KMS-11 (cell line): Measurements from ENCODE around the gene EML1.

Experiments used
- H2AFZ ChIP-seq: fragments of 200-600 bp; sonication (generic); 2 replicates; pipeline ENCODE4 v1.6.1; 2016; ENCODE audit warnings: antibody characterized with exemption, mixed run types, low read depth
- H3K27ac ChIP-seq: fragments of 200-600 bp; sonication (generic); 2 replicates; pipeline ENCODE4 v1.6.1; 2016; ENCODE audit warnings: mild to moderate bottlenecking, mixed run types
- H3K27me3 ChIP-seq: fragments of 200-600 bp; sonication (generic); 2 replicates; pipeline ENCODE4 v1.6.1; 2017; ENCODE audit warnings: mild to moderate bottlenecking, low read depth, mixed run types, moderate library complexity; ENCODE audit not compliant: insufficient read depth
- H3K36me3 ChIP-seq: fragments of 200-600 bp; sonication (generic); 2 replicates; pipeline ENCODE4 v1.6.1; 2017; ENCODE audit warnings: mild to moderate bottlenecking, mixed run types; ENCODE audit not compliant: insufficient read depth
- H3K4me1 ChIP-seq: fragments of 200-600 bp; sonication (generic); 2 replicates; pipeline ENCODE4 v1.6.1; 2016; ENCODE audit warnings: mild to moderate bottlenecking, low read depth, mixed run types; ENCODE audit not compliant: poor library complexity, severe bottlenecking
- H3K4me2 ChIP-seq: fragments of 200-600 bp; sonication (generic); 2 replicates; pipeline ENCODE4 v1.7.0; 2016; ENCODE audit warnings: mild to moderate bottlenecking, mixed run types
- H3K4me3 ChIP-seq: fragments of 200-600 bp; sonication (generic); IDR thresholded peaks from 2 replicates; pipeline ENCODE4 v1.6.1; 2017; ENCODE audit warnings: low read depth, low read length, mixed read lengths; ENCODE audit not compliant: insufficient read depth
- H3K79me2 ChIP-seq: fragments of 200-600 bp; sonication (generic); 2 replicates; pipeline ENCODE4 v1.6.1; 2016; ENCODE audit warnings: low read depth, mixed run types; ENCODE audit not compliant: insufficient read depth
- H3K9ac ChIP-seq: fragments of 200-600 bp; sonication (generic); 2 replicates; pipeline ENCODE4 v1.6.1; 2016; ENCODE audit warnings: mild to moderate bottlenecking, mixed run types
- H4K20me1 ChIP-seq: fragments of 200-600 bp; sonication (generic); 2 replicates; pipeline ENCODE4 v1.6.1; 2016; ENCODE audit warnings: mild to moderate bottlenecking, mixed run types; ENCODE audit not compliant: insufficient read depth
- CTCF ChIP-seq: fragments of 200-600 bp; sonication (generic); conservative IDR thresholded peaks from 2 replicates; pipeline ENCODE4 v1.6.1; 2017; ENCODE audit warnings: low read depth, mild to moderate bottlenecking, antibody characterized with exemption, low read length, moderate library complexity, mixed read lengths

EML1 gene

GRCh38 chr14:99980299-99980698, 187.1 kb downstream of the EML1 start:
- Histone ChIP-seq H3K4me3 (no peak overlapping the region), H4K20me1 (no peaks in the 10 kb centered on the region), H3K79me2 (no peaks in the 10 kb centered on the region), H3K4me2 (no peak overlapping the region), H3K4me1 (no peaks in the 10 kb centered on the region), H3K36me3 (no peaks in the 10 kb centered on the region), H2AFZ (no peak overlapping the region), H3K27ac (no peak overlapping the region), H3K9ac (no peak overlapping the region), H3K27me3 (no peaks in the 10 kb centered on the region)
- no peak for TF ChIP-seq CTCF

DNA sequence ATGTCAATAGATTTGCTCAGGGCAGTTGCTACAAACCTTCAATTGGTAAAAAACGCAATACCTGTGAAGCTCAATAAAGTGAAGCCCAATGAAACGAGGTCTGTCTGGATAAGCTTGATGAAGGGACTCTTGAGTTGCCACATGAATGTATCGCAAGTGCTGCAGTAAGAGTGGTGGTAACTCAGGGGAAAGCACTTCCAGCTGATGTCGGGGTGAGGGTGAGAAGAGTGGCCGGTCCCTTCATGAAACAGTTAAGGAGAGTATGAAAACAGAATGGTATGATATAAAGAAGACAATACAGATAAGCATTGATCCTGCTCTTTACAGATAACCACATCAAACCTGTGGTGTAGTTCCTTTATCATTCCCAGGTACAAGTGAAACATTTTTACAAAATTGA, 188.6 kb downstream of the EML1 start:
- Histone ChIP-seq H3K4me3 (no peak overlapping the region), H4K20me1 (no peaks in the 10 kb centered on the region), H3K79me2 (no peaks in the 10 kb centered on the region), H3K9ac (no peak overlapping the region), H2AFZ (no peak overlapping the region), H3K4me2 (no peak overlapping the region), H3K27me3 (no peaks in the 10 kb centered on the region), H3K4me1 (no peaks in the 10 kb centered on the region), H3K27ac (no peak overlapping the region), H3K36me3 (no peaks in the 10 kb centered on the region)
- no peak for TF ChIP-seq CTCF

DNA sequence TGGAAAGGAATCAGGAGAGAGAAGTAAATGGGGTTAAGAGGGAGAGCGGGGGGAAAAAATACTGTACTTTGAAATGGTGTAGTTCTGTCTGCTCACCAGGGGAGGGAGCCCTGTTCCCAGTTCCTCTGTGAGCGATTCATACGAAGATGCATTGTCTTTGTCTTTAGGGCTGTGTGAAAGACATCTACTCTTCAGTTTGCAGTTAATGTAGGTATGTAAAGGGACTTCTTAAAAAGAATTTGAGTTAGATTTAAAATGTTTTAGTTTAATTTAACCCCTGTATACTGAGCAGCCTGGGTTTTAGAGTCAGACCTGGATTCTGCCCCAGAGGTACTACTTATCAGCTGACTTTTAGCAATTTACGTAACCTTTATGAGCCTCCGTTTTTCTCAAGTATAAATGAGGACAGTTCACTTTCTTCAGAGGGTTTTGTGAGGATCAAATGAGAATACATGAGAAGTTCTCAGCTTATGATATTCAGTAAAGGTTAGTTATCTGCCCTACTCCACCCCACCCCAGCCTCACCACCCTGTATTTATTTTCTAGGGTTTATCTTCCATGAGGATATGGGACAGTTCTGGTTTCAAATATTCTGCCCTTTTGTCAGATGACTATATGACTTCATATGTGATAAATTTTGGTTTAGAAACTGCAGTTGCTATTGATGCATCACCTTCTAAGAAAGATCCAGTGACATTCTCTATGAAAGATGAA, 189.5 kb downstream of the EML1 start:
- Histone ChIP-seq H3K9ac (no peak overlapping the region), H3K27me3 (no peaks in the 10 kb centered on the region), H3K4me3 (no peak overlapping the region), H3K4me2 (no peak overlapping the region), H3K36me3 (no peaks in the 10 kb centered on the region), H2AFZ (no peak overlapping the region), H3K4me1 (no peaks in the 10 kb centered on the region), H3K79me2 (no peaks in the 10 kb centered on the region), H3K27ac (no peak overlapping the region), H4K20me1 (no peaks in the 10 kb centered on the region)
- peak; percentile 88 for TF ChIP-seq CTCF

GRCh38 chr14:99983251-99984015, 190.2 kb downstream of the EML1 start:
- Histone ChIP-seq H3K4me3 (no peak overlapping the region), H3K79me2 (no peaks in the 10 kb centered on the region), H3K27me3 (no peaks in the 10 kb centered on the region), H3K4me1 (no peaks in the 10 kb centered on the region), H3K4me2 (no peak overlapping the region), H4K20me1 (no peaks in the 10 kb centered on the region), H3K9ac (no peak overlapping the region), H3K27ac (no peak overlapping the region), H3K36me3 (no peaks in the 10 kb centered on the region), H2AFZ (no peak overlapping the region)
- TF ChIP-seq CTCF: no peak
